WTC11 (cell line): ENCODE results near the gene MCAT. TPM values are rescaled to one million over a fixed set of nuclear protein-coding genes. Genes with fewer than 3 reads are reported as not detected.

ENCODE experiments used
- ATAC-seq: fragments of 200-7000 bp; cut with Tn5 transposase; 2 replicates; pipeline ENCODE4 v1.10.0; 2021; ENCODE audit warnings: mild to moderate bottlenecking, moderate library complexity
- CTCF ChIA-PET: fragments of 300-600 bp; sonication (Branson Sonifier 250); formaldehyde crosslinking; loops from one replicate; lab custom pipeline; 2021; ENCODE audit warnings: antibody characterized with exemption; lab: Charles Lee
- POLR2A ChIA-PET: fragments of 350-600 bp; sonication (Branson Sonifier 250); formaldehyde crosslinking; loops from one replicate; lab custom pipeline; 2021; ENCODE audit warnings: antibody characterized with exemption; lab: Charles Lee
- DNase-seq: peaks from one replicate; pipeline ENCODE4 v3.0.0; 2021; ENCODE audit warnings: low spot score
- H3K27ac Mint-ChIP-seq: 2 replicates; pipeline ENCODE4 v1.8.0; 2021; ENCODE audit warnings: mixed read lengths
- H3K27me3 Mint-ChIP-seq: 2 replicates; pipeline ENCODE4 v1.8.0; 2021; ENCODE audit warnings: low read depth, mild to moderate bottlenecking, moderate library complexity, mixed read lengths
- H3K36me3 Mint-ChIP-seq: 2 replicates; pipeline ENCODE4 v1.8.0; 2021; ENCODE audit warnings: mixed read lengths
- H3K4me1 Mint-ChIP-seq: 2 replicates; pipeline ENCODE4 v1.8.0; 2022; ENCODE audit warnings: mixed read lengths
- H3K4me3 Mint-ChIP-seq: 2 replicates; pipeline ENCODE4 v1.8.0; 2021; ENCODE audit warnings: mild to moderate bottlenecking, moderate library complexity, mixed read lengths
- H3K9me3 Mint-ChIP-seq: 2 replicates; pipeline ENCODE4 v1.8.0; 2021; ENCODE audit warnings: mixed read lengths
- CREM ChIP-seq: sonication (generic); formaldehyde crosslinking; IDR thresholded peaks from 2 replicates; pipeline ENCODE4 v1.8.1; 2022; ENCODE audit warnings: mild to moderate bottlenecking, missing genetic modification reagents, moderate library complexity
- E2F1 ChIP-seq: sonication (generic); formaldehyde crosslinking; IDR thresholded peaks from 2 replicates; pipeline ENCODE4 v1.8.0; 2022; ENCODE audit warnings: mild to moderate bottlenecking, missing genetic modification reagents
- E2F5 ChIP-seq: sonication (generic); formaldehyde crosslinking; IDR thresholded peaks from 2 replicates; pipeline ENCODE4 v1.8.1; 2022; ENCODE audit warnings: mild to moderate bottlenecking, moderate library complexity, missing genetic modification reagents
- FOXJ3 ChIP-seq: sonication (generic); formaldehyde crosslinking; IDR thresholded peaks from 2 replicates; pipeline ENCODE4 v1.9.0; 2021; ENCODE audit warnings: missing genetic modification reagents, mild to moderate bottlenecking, borderline replicate concordance
- FOXK1 ChIP-seq: sonication (generic); formaldehyde crosslinking; IDR thresholded peaks from 2 replicates; pipeline ENCODE4 v1.8.0; 2022; ENCODE audit warnings: mild to moderate bottlenecking, moderate library complexity, missing genetic modification reagents
- FOXP1 ChIP-seq: sonication (generic); formaldehyde crosslinking; IDR thresholded peaks from 2 replicates; pipeline ENCODE4 v1.8.0; 2022; ENCODE audit warnings: missing genetic modification reagents, mild to moderate bottlenecking, moderate library complexity, borderline replicate concordance
- JAZF1 ChIP-seq: fragments of 250-450 bp; sonication (Bioruptor Pico); IDR thresholded peaks from 2 replicates; pipeline ENCODE4 v1.9.0; 2021; ENCODE audit warnings: moderate library complexity, mild to moderate bottlenecking, inconsistent platforms
- JUN ChIP-seq: sonication (generic); formaldehyde crosslinking; IDR thresholded peaks from 2 replicates; pipeline ENCODE4 v1.8.0; 2023; ENCODE audit warnings: mild to moderate bottlenecking, missing genetic modification reagents
- KAT7 ChIP-seq: sonication (generic); formaldehyde crosslinking; IDR thresholded peaks from 2 replicates; pipeline ENCODE4 v1.8.1; 2023; ENCODE audit warnings: missing genetic modification reagents, mild to moderate bottlenecking, borderline replicate concordance
- NFATC4 ChIP-seq: fragments of 250-450 bp; sonication (Bioruptor Pico); IDR thresholded peaks from 2 replicates; pipeline ENCODE4 v1.9.0; 2021; ENCODE audit warnings: mild to moderate bottlenecking
- NR2C2 ChIP-seq: sonication (generic); formaldehyde crosslinking; IDR thresholded peaks from 2 replicates; pipeline ENCODE4 v1.8.0; 2022; ENCODE audit warnings: mild to moderate bottlenecking, missing genetic modification reagents
- RORB ChIP-seq: fragments of 250-450 bp; sonication (Bioruptor Pico); IDR thresholded peaks from 2 replicates; pipeline ENCODE4 v1.9.0; 2021; ENCODE audit warnings: mild to moderate bottlenecking
- SOX15 ChIP-seq: fragments of 250-450 bp; sonication (Bioruptor Pico); IDR thresholded peaks from 2 replicates; pipeline ENCODE4 v1.9.0; 2021; ENCODE audit warnings: mild to moderate bottlenecking
- TEAD1 ChIP-seq: sonication (generic); formaldehyde crosslinking; IDR thresholded peaks from 2 replicates; pipeline ENCODE4 v1.8.0; 2022; ENCODE audit warnings: mild to moderate bottlenecking, missing genetic modification reagents
- ZNF281 ChIP-seq: sonication (generic); formaldehyde crosslinking; IDR thresholded peaks from 2 replicates; pipeline ENCODE4 v1.8.0; 2023; ENCODE audit warnings: mild to moderate bottlenecking, missing genetic modification reagents
- ZNF423 ChIP-seq: fragments of 250-450 bp; sonication (Bioruptor Pico); IDR thresholded peaks from 2 replicates; pipeline ENCODE4 v2.1.2; 2022; ENCODE audit warnings: mild to moderate bottlenecking, moderate library complexity
- ZNF532 ChIP-seq: fragments of 250-450 bp; sonication (Bioruptor Pico); IDR thresholded peaks from 2 replicates; pipeline ENCODE4 v1.9.0; 2021; ENCODE audit warnings: mild to moderate bottlenecking, borderline replicate concordance
- ZNF671 ChIP-seq: fragments of 250-450 bp; sonication (Bioruptor Pico); IDR thresholded peaks from 2 replicates; pipeline ENCODE4 v1.8.0; 2021; ENCODE audit warnings: mild to moderate bottlenecking
- total RNA-seq: library from RNA; stranded (reverse); gene quantifications from 3 replicates; pipeline ENCODE4 v1.2.3, GENCODE V29; 2021

The MCAT gene
- total RNA-seq, 1 experiment from 2014 or later = 18.5 TPM

- no peak for TF ChIP-seq CREM (CRISPR knock-in tag)
- TF ChIP-seq E2F5 = no peak
- no peak for TF ChIP-seq NFATC4
Observed at GRCh38 chr22:43167001-43167589, 23.9 kb upstream of the MCAT start.

GRCh38 chr22:43166132-43166930, 23.1 kb upstream of the MCAT start:
- no peaks in the 10 kb centered on the region for H3K4me1 Mint-ChIP-seq
- H3K4me3 Mint-ChIP-seq = no peak overlapping the region
- CTCF ChIA-PET = no interaction called here
- H3K36me3 Mint-ChIP-seq = peaks cover 24% of the 10 kb centered on the region
- no peaks in the 10 kb centered on the region for H3K9me3 Mint-ChIP-seq
- no peaks in the 10 kb centered on the region for H3K27me3 Mint-ChIP-seq
- H3K27ac Mint-ChIP-seq = 0 out of 2 replicates have a peak overlapping the region, but pooled peaks have one; percentile 60
- no peak for TF ChIP-seq RORB (CRISPR knock-in tag)
- POLR2A ChIA-PET = interaction anchor here (0.9 kb wide), 1 partner anchor 20 kb away, joined by 3 read pairs; no protein-coding TSS in a partner anchor
- peak; percentile 19; the same call in 1 of the 2 replicates for ATAC-seq
- DNase-seq = no peak

More at GRCh38 chr22:43167001-43167589, 23.9 kb upstream of the MCAT start:
- POLR2A ChIA-PET = no interaction called here
- DNase-seq = no peak
- H3K4me1 Mint-ChIP-seq = no peaks in the 10 kb centered on the region
- H3K9me3 Mint-ChIP-seq = no peaks in the 10 kb centered on the region
- ATAC-seq = no peak
- no peak overlapping the region for H3K27ac Mint-ChIP-seq
- H3K27me3 Mint-ChIP-seq = no peaks in the 10 kb centered on the region
- H3K4me3 Mint-ChIP-seq = no peak overlapping the region
- peaks cover 27% of the 10 kb centered on the region for H3K36me3 Mint-ChIP-seq
- CTCF ChIA-PET = no interaction called here

- TF ChIP-seq JAZF1 (CRISPR knock-in tag) (no peak), FOXK1 (CRISPR knock-in tag) (no peak), FOXP1 (CRISPR knock-in tag) (no peak), ZNF671 (CRISPR knock-in tag) (no peak), ZNF423 (CRISPR knock-in tag) (no peak), NR2C2 (no peak), ZNF532 (CRISPR knock-in tag) (no peak), FOXJ3 (CRISPR knock-in tag) (no peak), E2F1 (CRISPR knock-in tag) (no peak), JUN (CRISPR knock-in tag) (no peak), KAT7 (CRISPR knock-in tag) (no peak), TEAD1 (CRISPR knock-in tag) (no peak), SOX15 (CRISPR knock-in tag) (no peak), ZNF281 (no peak)
- no peak for ATAC-seq
- Mint-ChIP-seq H3K9me3 (no peaks in the 10 kb centered on the region), H3K4me3 (no peak overlapping the region), H3K4me1 (no peaks in the 10 kb centered on the region), H3K27ac (peak overlapping the region; percentile 49; the same call in 1 of the 2 replicates), H3K36me3 (peaks cover 11% of the 10 kb centered on the region), H3K27me3 (no peaks in the 10 kb centered on the region)
- CTCF ChIA-PET = interaction anchor here (0.8 to 1.3 kb wide), 3 partner anchors 23 to 67 kb away, joined by 3 to 5 read pairs (median 5); no protein-coding TSS in a partner anchor
- POLR2A ChIA-PET = no interaction called here
- no peak for DNase-seq
Observed at GRCh38 chr22:43164636-43165035, 21.4 kb upstream of the MCAT start.
